Measurements from ENCODE around the gene CAGE1. TPM values are rescaled to one million over a fixed set of nuclear protein-coding genes. Genes with fewer than 3 reads are reported as not detected.

Gene CAGE1
- total RNA-seq, 1 donor from 2014 or later = not detected

DNA sequence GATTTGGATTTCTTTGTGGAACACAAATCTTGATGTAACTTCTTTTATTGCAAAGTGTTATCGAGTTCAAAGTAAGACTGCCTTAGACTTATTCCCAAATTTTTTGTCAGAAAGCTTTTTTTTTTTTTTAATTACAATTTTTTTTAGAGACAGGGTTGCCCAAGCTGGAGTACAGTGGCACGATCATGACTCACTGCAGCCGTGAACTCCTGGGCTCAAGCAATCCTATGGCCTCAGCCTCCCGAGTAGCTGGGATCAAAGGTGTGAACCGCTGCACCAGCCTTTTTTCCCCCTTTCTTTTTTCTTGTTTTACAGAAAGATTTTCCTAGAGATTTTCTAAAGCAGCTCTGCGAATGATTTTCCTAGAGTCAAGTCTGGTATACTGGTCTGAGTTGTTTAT is 2.9 kb upstream of the CAGE1 start:
- peaks cover 16% of the 10 kb centered on the region for H3K36me3 Mint-ChIP-seq (ENCODE audit: low read depth)
- H3K9me3 Mint-ChIP-seq (ENCODE audit: low read depth) = no peaks in the 10 kb centered on the region
- no peaks in the 10 kb centered on the region for H3K27me3 Mint-ChIP-seq (ENCODE audit: low read depth)
- TF ChIP-seq, protein P1, sequence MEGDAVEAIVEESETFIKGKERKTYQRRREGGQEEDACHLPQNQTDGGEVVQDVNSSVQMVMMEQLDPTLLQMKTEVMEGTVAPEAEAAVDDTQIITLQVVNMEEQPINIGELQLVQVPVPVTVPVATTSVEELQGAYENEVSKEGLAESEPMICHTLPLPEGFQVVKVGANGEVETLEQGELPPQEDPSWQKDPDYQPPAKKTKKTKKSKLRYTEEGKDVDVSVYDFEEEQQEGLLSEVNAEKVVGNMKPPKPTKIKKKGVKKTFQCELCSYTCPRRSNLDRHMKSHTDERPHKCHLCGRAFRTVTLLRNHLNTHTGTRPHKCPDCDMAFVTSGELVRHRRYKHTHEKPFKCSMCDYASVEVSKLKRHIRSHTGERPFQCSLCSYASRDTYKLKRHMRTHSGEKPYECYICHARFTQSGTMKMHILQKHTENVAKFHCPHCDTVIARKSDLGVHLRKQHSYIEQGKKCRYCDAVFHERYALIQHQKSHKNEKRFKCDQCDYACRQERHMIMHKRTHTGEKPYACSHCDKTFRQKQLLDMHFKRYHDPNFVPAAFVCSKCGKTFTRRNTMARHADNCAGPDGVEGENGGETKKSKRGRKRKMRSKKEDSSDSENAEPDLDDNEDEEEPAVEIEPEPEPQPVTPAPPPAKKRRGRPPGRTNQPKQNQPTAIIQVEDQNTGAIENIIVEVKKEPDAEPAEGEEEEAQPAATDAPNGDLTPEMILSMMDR (IDR thresholded peaks at IDR 0.05) = no peak
- H3K4me1 Mint-ChIP-seq (ENCODE audit: low read depth) = peaks cover 50% of the 10 kb centered on the region
- H3K27ac Mint-ChIP-seq (ENCODE audit: unreplicated experiment) = peak overlapping the region; percentile 45
- no peak for DNase-seq (ENCODE audit: low spot score)
- H3K4me3 Mint-ChIP-seq (ENCODE audit: unreplicated experiment) = peak overlapping the region; percentile 12

DNA sequence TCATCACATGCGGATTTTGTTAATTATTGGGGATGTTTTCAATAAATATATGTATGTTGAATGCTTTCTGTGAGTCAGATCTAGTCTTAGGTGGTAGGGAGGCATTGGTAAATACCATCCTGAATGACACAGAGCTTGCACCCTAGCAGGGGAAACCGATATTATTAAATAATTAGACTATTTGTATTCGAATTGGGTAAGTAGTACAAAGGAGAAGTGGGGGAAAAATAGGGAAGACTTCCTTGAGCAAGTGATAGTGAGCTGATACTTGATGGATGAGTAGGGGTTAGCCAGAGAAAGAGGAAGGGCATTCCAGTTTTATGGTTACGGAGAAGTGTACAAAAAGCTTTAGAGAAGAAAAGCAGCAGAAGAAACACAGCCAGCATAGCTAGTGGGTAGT is 1.6 kb upstream of the CAGE1 start:
- DNase-seq (ENCODE audit: low spot score) = no peak
- H3K36me3 Mint-ChIP-seq (ENCODE audit: low read depth) = peaks cover 16% of the 10 kb centered on the region
- H3K4me3 Mint-ChIP-seq (ENCODE audit: unreplicated experiment) = peak overlapping the region; percentile 90
- H3K27ac Mint-ChIP-seq (ENCODE audit: unreplicated experiment) = peak overlapping the region; percentile 94
- no peaks in the 10 kb centered on the region for H3K27me3 Mint-ChIP-seq (ENCODE audit: low read depth)
- TF ChIP-seq, protein P1 (IDR thresholded peaks at IDR 0.05) = no peak
- no peaks in the 10 kb centered on the region for H3K9me3 Mint-ChIP-seq (ENCODE audit: low read depth)
- H3K4me1 Mint-ChIP-seq (ENCODE audit: low read depth) = peaks cover 50% of the 10 kb centered on the region

GRCh38 chr6:7390226-7390878 is 810 bp upstream of the CAGE1 start:
- no peak for DNase-seq (ENCODE audit: low spot score)
- peaks cover 50% of the 10 kb centered on the region for H3K4me1 Mint-ChIP-seq (ENCODE audit: low read depth)
- H3K9me3 Mint-ChIP-seq (ENCODE audit: low read depth) = no peaks in the 10 kb centered on the region
- peaks cover 12% of the 10 kb centered on the region for H3K36me3 Mint-ChIP-seq (ENCODE audit: low read depth)
- peak overlapping the region; percentile 90 for H3K4me3 Mint-ChIP-seq (ENCODE audit: unreplicated experiment)
- TF ChIP-seq, protein P1 (IDR thresholded peaks at IDR 0.05) = peak; percentile 56
- no peaks in the 10 kb centered on the region for H3K27me3 Mint-ChIP-seq (ENCODE audit: low read depth)
- H3K27ac Mint-ChIP-seq (ENCODE audit: unreplicated experiment) = peak overlapping the region; percentile 94

GRCh38 chr6:7389162-7389450 is 436 bp downstream of the CAGE1 start:
- peak overlapping the region; percentile 90 for H3K4me3 Mint-ChIP-seq (ENCODE audit: unreplicated experiment)
- peaks cover 50% of the 10 kb centered on the region for H3K4me1 Mint-ChIP-seq (ENCODE audit: low read depth)
- no peaks in the 10 kb centered on the region for H3K27me3 Mint-ChIP-seq (ENCODE audit: low read depth)
- no peaks in the 10 kb centered on the region for H3K9me3 Mint-ChIP-seq (ENCODE audit: low read depth)
- no peak for DNase-seq (ENCODE audit: low spot score)
- H3K36me3 Mint-ChIP-seq (ENCODE audit: low read depth) = peaks cover 7% of the 10 kb centered on the region
- peak overlapping the region; percentile 94 for H3K27ac Mint-ChIP-seq (ENCODE audit: unreplicated experiment)
- TF ChIP-seq, protein P1 (IDR thresholded peaks at IDR 0.05) = no peak

GRCh38 chr6:7381092-7381491 is 8.4 kb downstream of the CAGE1 start:
- Mint-ChIP-seq H3K9me3 (ENCODE audit: low read depth) (no peaks in the 10 kb centered on the region), H3K4me3 (ENCODE audit: unreplicated experiment) (no peak overlapping the region), H3K27me3 (ENCODE audit: low read depth) (peaks cover 1% of the 10 kb centered on the region), H3K27ac (ENCODE audit: unreplicated experiment) (no peak overlapping the region), H3K36me3 (ENCODE audit: low read depth) (no peaks in the 10 kb centered on the region), H3K4me1 (ENCODE audit: low read depth) (no peaks in the 10 kb centered on the region)
- TF ChIP-seq, protein P1 (IDR thresholded peaks at IDR 0.05) = no peak
- no peak for DNase-seq (ENCODE audit: low spot score)
